ENCODE results near the gene SLC5A10.

Gene SLC5A10

DNA sequence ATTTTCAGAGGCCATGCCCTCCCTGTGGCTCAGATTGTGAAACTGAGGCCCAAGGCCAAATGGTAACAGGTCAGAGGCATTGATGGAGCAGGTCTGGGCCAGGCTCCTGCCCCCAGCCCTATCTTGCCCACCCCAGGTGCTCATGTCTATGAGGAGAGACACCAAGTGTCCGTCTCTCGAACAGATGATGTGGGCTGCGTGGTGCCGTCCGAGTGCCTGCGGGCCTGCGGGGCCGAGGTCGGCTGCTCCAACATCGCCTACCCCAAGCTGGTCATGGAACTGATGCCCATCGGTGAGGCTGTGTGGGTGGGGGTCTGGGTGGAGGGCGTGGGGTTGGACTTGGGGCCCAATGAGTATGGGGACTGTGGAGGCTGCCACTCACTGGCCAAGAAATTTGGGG is 61.3 kb downstream of the SLC5A10 start:
- TF ChIP-seq, protein P1, sequence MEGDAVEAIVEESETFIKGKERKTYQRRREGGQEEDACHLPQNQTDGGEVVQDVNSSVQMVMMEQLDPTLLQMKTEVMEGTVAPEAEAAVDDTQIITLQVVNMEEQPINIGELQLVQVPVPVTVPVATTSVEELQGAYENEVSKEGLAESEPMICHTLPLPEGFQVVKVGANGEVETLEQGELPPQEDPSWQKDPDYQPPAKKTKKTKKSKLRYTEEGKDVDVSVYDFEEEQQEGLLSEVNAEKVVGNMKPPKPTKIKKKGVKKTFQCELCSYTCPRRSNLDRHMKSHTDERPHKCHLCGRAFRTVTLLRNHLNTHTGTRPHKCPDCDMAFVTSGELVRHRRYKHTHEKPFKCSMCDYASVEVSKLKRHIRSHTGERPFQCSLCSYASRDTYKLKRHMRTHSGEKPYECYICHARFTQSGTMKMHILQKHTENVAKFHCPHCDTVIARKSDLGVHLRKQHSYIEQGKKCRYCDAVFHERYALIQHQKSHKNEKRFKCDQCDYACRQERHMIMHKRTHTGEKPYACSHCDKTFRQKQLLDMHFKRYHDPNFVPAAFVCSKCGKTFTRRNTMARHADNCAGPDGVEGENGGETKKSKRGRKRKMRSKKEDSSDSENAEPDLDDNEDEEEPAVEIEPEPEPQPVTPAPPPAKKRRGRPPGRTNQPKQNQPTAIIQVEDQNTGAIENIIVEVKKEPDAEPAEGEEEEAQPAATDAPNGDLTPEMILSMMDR (IDR thresholded peaks at IDR 0.05; ENCODE audit: low read depth, low read length, missing control alignments): no peak
- no peak for DNase-seq (ENCODE audit: extremely low read depth, low read depth)
- H3K4me3 ChIP-seq (replicated peaks; ENCODE audit: low read depth, low read length): no peak overlapping the region

DNA sequence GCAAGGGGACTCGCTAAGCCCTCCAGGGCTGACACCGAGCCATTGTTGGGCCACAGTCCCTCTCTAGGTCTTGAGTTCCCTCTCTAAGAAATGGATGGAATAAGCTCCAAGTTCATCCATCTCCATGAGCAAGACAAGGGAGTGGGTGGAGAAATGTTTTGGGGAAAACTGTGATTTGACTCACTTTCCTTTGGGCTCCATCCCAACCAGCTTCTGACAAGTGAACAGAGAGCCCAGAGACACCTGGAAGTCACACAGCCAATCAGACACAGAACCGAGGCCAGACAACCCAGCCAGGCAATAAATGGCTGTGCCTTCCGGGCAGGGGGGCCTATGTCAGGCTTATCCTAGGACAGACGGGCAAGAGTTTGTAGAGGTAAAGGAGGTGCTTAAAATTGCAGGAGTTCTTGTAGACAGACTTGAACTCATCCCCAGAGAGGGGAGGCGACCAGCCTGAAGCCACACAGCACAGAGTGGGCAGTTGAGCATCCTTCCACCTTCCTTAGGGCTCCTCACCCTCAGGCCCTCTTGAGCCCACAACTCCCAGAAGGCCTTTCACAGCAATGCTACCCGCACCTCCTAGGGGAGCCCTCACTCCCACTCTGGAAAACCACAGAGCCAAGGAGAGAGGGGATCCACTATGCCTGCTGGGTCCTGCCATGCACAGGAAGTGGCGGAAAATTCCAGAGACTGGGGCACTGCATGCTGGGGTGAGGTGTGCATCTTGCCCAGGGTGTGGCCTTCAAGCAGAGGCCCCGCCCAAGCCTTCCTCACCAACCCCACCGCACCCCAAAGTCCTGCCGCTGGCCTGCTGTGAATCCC is 62.1 kb downstream of the SLC5A10 start:
- TF ChIP-seq, protein P1 (IDR thresholded peaks at IDR 0.05; ENCODE audit: low read depth, low read length, missing control alignments): no peak
- no peak for DNase-seq (ENCODE audit: extremely low read depth, low read depth)
- no peak overlapping the region for H3K4me3 ChIP-seq (replicated peaks; ENCODE audit: low read depth, low read length)

DNA sequence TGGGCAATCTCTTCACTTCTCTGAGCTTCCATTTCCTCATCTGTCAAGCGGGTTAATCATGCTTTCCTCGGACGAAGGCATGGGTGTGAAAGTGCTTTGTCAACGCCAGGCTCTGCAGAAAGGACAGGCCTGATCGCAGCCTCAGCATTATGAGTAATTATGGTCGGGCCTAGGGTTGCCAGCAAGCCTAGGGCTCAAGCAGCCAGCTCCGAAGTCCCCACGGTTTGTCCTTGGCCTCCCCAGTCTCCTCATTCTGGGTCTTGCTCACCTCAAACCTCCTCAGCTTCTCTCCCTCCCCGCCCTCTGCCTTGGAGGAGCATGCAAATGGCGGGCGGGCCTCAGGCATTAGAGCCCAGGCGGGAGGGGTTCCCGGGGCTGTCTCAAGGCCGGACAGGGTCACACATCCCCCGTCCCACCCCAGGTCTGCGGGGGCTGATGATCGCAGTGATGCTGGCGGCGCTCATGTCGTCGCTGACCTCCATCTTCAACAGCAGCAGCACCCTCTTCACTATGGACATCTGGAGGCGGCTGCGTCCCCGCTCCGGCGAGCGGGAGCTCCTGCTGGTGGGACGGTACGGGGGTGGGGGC is 62.8 kb downstream of the SLC5A10 start:
- no peak for DNase-seq (ENCODE audit: extremely low read depth, low read depth)
- TF ChIP-seq, protein P1 (IDR thresholded peaks at IDR 0.05; ENCODE audit: low read depth, low read length, missing control alignments): no peak
- no peak overlapping the region for H3K4me3 ChIP-seq (replicated peaks; ENCODE audit: low read depth, low read length)

DNA sequence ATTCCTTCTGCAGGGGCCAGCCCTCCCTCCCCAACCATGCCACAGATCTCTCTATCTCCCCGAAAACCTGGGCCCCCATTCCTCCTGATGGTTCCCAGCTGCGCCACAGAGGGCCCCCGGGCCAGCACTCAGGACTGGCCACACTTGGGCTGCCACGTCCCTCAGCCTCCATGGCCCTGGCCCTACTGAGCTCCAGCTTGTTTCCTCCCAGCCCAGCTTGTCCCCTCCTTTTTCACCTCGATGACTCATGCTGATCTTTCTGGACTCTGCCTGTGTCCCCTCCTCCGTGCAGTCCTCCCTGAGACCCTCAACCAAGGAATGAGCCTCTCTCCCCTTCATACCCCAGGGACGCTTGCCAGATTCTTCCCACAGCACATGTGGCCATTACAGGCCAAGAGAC is 63.5 kb downstream of the SLC5A10 start:
- no peak overlapping the region for H3K4me3 ChIP-seq (replicated peaks; ENCODE audit: low read depth, low read length)
- TF ChIP-seq, protein P1 (IDR thresholded peaks at IDR 0.05; ENCODE audit: low read depth, low read length, missing control alignments): no peak
- DNase-seq (ENCODE audit: extremely low read depth, low read depth): no peak

DNA sequence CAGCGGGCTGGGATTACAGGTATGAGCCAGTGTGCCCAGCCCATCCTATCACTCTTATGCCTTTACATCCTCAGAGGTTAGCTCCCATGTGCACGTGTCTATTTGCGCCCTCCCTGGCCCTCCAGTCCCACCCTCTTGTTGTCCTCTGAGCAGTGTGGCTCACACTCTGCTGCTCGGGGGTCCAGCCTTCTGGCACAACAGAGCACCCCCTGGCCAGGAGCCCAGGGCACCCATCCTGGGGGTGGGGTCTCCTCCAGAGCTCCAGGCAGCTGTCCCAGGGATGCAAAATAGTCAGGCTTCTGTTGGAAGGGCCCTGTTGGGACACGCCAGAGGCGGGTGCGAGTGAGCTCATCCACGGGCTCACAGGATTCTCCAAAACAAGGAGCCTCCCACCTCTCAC is 64.3 kb downstream of the SLC5A10 start:
- TF ChIP-seq, protein P1 (IDR thresholded peaks at IDR 0.05; ENCODE audit: low read depth, low read length, missing control alignments): no peak

DNA sequence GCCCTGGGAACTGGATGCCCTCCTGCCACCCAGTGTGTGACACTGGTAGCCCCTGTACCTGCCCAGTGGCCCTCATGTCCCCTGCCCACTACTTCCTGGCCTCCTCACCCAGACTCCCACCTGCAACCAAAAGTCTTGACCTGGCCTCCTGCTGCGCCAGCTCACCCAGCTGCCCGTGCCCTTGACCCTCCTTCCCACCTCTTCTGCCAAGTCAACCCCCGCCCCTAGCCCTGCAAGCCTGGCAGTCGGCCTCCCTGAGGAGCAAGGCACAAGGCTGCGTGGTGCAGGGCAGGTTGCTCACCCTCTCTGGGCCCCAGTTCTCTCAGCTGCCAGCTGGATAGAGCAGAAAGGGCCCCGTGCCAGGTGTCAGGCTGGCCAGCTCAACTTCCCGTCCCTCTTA is 64.9 kb downstream of the SLC5A10 start:
- TF ChIP-seq, protein P1 (IDR thresholded peaks at IDR 0.05; ENCODE audit: low read depth, low read length, missing control alignments): no peak
- no peak for DNase-seq (ENCODE audit: extremely low read depth, low read depth)
- H3K4me3 ChIP-seq (replicated peaks; ENCODE audit: low read depth, low read length): no peak overlapping the region

More for the DNA sequence above, 64.3 kb downstream of the SLC5A10 start:
- H3K4me3 ChIP-seq (replicated peaks; ENCODE audit: low read depth, low read length): no peak overlapping the region
- no peak for DNase-seq (ENCODE audit: extremely low read depth, low read depth)

All from HFF-Myc (cell line).